HG03108 (cell line): ENCODE results near the gene MACROD2.
"Not testable (repeated sequence)": the region's sequence is repeated elsewhere in the genome, so short reads cannot be mapped to it uniquely, and the experiment has no call there.

ENCODE experiments used
- ATAC-seq: cut with Tn5 transposase; IDR thresholded peaks from one replicate; pipeline ENCODE4 v1.9.1; 2021; ENCODE audit warnings: moderate library complexity; ENCODE audit not compliant: unreplicated experiment

Gene MACROD2

GRCh38 chr20:14189794-14190402, 194.6 kb downstream of the MACROD2 start:
- no peak for ATAC-seq

- ATAC-seq, result no peak
Observed at GRCh38 chr20:14191559-14191958, 196.2 kb downstream of the MACROD2 start.

GRCh38 chr20:14193443-14193842, 198.1 kb downstream of the MACROD2 start:
- no peak for ATAC-seq

GRCh38 chr20:14193885-14194284, 198.6 kb downstream of the MACROD2 start:
- ATAC-seq, result no peak

DNA sequence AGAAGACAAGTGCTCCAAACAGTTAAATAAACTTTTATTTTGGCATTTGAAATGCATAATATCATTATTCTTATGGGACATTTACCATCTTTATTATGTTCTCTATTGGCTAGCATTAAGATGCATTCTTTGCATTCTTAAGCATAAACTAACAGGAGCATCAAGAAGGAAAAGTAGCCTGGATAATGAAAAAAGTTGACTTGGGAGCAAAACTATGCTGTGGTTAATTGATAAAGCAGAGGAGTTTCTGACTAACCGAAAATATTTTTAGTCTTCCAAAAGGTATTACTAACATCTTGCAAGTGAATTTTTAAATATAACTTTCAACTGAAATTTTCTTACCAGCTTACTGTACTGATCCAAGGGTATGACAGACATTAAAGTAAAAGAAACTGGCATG, 201.8 kb downstream of the MACROD2 start:
- ATAC-seq, result no peak

GRCh38 chr20:14198416-14198815, 203.1 kb downstream of the MACROD2 start:
- no peak for ATAC-seq

GRCh38 chr20:14199111-14199510, 203.8 kb downstream of the MACROD2 start:
- ATAC-seq, result no peak

DNA sequence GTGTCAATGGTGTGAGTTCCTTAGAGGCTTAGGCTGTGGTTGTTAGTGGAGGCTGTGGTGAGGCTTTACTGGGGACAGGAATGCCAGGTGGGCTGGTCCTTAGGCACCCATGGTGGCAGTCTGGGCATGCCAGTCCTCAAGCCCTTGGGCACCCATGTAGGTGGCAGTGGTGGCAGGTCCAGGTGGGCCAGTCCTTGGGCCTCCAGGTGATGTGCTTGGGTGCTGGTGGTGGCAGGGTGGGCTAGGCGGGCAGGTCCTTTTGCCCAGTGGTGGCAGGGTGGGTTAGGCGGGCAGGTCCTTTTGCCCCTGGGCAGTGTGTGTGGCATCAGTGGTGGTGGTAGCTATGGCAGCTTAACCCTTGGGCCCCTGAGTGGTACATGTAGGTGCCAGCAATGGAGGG, 208.3 kb downstream of the MACROD2 start:
- no peak for ATAC-seq

GRCh38 chr20:14207591-14207990, 212.3 kb downstream of the MACROD2 start:
- no peak for ATAC-seq

- no peak for ATAC-seq
Observed at GRCh38 chr20:14208956-14209355, 213.6 kb downstream of the MACROD2 start.

DNA sequence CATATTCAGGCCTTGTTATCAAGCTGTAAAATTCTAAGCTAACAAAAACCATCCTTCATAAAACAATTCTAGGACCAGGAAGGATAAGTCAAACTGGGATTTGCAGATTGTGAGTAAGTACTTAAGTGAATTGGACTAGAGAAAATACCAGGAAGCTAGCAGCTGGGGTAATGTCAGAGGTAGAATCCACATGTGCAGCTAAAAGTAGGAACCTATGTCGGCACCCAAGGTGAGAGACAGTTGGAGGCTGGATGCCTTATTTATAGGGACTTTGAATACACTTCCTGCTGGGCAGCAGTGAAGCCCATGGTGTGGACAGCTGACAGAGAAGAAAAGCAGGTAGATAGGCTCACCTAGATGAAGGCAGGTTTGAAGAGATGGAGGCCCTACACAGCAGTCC, 214.8 kb downstream of the MACROD2 start:
- ATAC-seq, result no peak

DNA sequence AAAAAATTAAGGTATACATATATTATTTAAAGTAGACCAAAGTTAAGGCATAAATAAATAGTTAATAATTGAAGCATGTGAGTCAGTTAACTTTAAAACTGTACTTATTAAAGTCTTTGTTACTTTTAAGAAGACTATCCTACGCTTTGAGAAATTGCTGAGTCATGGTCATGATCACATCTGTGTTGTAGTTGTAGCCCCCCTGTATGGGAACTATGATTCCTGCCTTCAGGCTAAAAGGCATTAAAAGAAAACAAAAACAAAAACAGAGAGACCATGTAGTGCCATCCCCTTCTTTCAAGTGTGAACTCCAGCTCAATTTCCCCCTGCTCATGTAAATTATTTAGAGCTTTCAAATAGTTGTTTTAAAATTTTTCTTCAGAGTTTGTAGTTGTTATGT, 218.7 kb downstream of the MACROD2 start:
- ATAC-seq, result no peak

DNA sequence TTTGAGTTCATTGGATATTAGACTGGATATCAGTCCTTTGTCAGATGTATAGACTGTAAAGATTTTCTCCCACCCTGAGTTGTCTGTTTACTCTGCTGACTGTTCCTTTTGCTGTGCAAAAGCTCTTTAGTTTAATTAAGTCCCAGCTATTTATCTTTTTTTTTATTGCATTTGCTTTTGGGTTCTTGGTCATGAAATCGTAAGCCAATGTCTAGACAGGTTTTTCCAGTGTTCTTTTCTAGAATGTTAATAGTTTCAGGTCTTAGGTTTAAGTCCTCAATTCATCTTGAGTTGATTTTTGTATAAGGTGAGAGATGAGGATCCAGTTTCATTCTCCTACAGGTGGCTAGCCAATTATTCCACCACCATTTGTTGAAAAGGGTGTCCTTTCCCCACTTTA, 220.6 kb downstream of the MACROD2 start:
- not testable (repeated sequence) for ATAC-seq

DNA sequence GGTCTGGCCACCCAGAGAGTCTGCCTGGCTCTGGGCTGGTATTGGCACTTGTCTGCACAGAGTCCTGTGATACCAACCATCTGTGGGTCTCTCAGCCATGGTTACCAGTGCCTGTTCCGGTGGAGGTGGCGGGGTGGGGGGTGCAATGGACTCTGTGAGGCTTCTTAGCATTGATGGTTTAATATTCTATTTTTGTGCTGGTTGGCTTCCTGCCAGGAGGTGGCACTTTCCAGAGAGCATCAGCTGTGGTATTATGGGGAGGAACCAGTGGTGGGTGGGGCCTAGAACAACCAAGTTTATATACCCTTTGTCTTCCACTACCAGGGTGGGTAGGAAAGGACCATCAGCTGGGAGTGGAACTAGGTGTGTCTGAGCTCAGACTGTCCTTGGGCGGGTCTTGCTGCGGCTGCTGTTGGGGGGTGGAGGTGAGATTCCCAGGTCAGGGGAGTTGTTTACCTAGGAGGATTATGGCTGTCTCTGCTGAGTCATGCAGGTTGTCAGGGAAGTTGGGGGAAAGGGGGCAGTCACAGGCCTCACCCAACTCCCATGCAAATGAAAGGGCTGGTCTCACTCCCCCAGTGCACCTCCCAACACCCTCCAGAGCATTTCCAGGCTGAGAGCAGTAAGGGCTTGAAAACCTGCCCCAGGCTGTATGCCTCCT, 224.6 kb downstream of the MACROD2 start:
- no peak for ATAC-seq

- ATAC-seq, result no peak
Observed at GRCh38 chr20:14220986-14221385, 225.7 kb downstream of the MACROD2 start.

DNA sequence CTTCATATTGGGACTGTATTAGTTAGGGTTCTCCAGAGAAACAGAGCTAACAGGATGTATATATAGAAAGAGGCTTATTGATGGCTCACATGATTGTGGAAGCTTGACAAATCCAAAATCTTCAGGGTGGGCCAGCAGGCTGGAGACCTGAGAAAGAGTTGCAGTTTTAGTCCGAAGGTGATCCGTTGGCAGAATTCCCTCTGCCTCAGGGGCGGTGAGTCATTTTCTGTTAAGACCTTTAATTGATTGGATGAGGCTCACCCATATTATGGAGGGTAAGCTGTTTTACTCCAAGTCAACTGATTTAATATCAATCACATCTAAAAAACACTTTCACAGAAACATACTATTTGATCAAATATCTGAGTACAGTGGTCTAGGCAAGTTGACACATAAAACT, 228.5 kb downstream of the MACROD2 start:
- no peak for ATAC-seq

- not testable (repeated sequence) for ATAC-seq
Observed at GRCh38 chr20:14226051-14227049, 231.0 kb downstream of the MACROD2 start.

- ATAC-seq, result no peak
Observed at GRCh38 chr20:14232650-14233049, 237.3 kb downstream of the MACROD2 start.

- no peak for ATAC-seq
Observed at GRCh38 chr20:14234666-14235295, 239.5 kb downstream of the MACROD2 start.

GRCh38 chr20:14235355-14235754, 240.0 kb downstream of the MACROD2 start:
- ATAC-seq, result no peak

- no peak for ATAC-seq
Observed at GRCh38 chr20:14245368-14245970, 250.2 kb downstream of the MACROD2 start.
